ENCODE data around the gene COL18A1. TPM values are rescaled to one million over a fixed set of nuclear protein-coding genes. Genes with fewer than 3 reads are reported as not detected.

The COL18A1 gene
- total and polyA plus RNA-seq, 4 donors, result 44.9 to 308 (median 232) TPM

- Histone ChIP-seq H3K27me3 (ENCODE audit: control insufficient read depth in 4 of 4, insufficient read depth in 4 of 4, low read length in 3 of 4) (no peaks in the 10 kb centered on the region), H3K27ac (ENCODE audit: low read depth in 1 of 2, low read length in 2 of 2) (no peak overlapping the region), H3K4me3 (ENCODE audit: low read depth in 1 of 3, low read length in 3 of 3) (no peak overlapping the region), H3K4me1 (ENCODE audit: control insufficient read depth in 4 of 4, insufficient read depth in 4 of 4, low read length in 3 of 4) (peaks cover 5 to 36% (median 23%) of the 10 kb centered on the region in 4 donors), H3K9me3 (ENCODE audit: control insufficient read depth in 4 of 4, low read length in 3 of 4) (no peaks in the 10 kb centered on the region), H3K9ac (ENCODE audit: low read depth in 1 of 2, low read length in 2 of 2) (no peak overlapping the region), H3K36me3 (ENCODE audit: control insufficient read depth in 4 of 4, insufficient read depth in 3 of 4, low read depth in 1 of 4, low read length in 3 of 4) (peaks cover 0 to 21% (median 13%) of the 10 kb centered on the region in 4 donors)
- TF ChIP-seq TAF1 (conservative IDR thresholded peaks at IDR 0.05) (no peak), YY1 (IDR thresholded peaks at IDR 0.05) (no peak), RAD21 (IDR thresholded peaks at IDR 0.05) (no peak), SP1 (IDR thresholded peaks at IDR 0.05) (no peak), HNF4A (conservative IDR thresholded peaks at IDR 0.05) (no peak), HNF4G (IDR thresholded peaks at IDR 0.05) (no peak), FOXA2 (IDR thresholded peaks at IDR 0.05) (no peak), GABPA (IDR thresholded peaks at IDR 0.05 in 1 of 2, conservative IDR thresholded peaks at IDR 0.05 in 1 of 2) (no peak), FOXA1 (IDR thresholded peaks at IDR 0.05) (no peak), JUND (IDR thresholded peaks at IDR 0.05) (no peak), EGR1 (IDR thresholded peaks at IDR 0.05; ENCODE audit: low read depth in 2 of 2) (no peak), RXRA (IDR thresholded peaks at IDR 0.05) (no peak)
- TF ChIP-seq, protein P1, sequence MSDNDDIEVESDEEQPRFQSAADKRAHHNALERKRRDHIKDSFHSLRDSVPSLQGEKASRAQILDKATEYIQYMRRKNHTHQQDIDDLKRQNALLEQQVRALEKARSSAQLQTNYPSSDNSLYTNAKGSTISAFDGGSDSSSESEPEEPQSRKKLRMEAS (IDR thresholded peaks at IDR 0.05), result no peak
- TF ChIP-seq, protein P2, sequence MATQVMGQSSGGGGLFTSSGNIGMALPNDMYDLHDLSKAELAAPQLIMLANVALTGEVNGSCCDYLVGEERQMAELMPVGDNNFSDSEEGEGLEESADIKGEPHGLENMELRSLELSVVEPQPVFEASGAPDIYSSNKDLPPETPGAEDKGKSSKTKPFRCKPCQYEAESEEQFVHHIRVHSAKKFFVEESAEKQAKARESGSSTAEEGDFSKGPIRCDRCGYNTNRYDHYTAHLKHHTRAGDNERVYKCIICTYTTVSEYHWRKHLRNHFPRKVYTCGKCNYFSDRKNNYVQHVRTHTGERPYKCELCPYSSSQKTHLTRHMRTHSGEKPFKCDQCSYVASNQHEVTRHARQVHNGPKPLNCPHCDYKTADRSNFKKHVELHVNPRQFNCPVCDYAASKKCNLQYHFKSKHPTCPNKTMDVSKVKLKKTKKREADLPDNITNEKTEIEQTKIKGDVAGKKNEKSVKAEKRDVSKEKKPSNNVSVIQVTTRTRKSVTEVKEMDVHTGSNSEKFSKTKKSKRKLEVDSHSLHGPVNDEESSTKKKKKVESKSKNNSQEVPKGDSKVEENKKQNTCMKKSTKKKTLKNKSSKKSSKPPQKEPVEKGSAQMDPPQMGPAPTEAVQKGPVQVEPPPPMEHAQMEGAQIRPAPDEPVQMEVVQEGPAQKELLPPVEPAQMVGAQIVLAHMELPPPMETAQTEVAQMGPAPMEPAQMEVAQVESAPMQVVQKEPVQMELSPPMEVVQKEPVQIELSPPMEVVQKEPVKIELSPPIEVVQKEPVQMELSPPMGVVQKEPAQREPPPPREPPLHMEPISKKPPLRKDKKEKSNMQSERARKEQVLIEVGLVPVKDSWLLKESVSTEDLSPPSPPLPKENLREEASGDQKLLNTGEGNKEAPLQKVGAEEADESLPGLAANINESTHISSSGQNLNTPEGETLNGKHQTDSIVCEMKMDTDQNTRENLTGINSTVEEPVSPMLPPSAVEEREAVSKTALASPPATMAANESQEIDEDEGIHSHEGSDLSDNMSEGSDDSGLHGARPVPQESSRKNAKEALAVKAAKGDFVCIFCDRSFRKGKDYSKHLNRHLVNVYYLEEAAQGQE (IDR thresholded peaks at IDR 0.05), result no peak
- TF ChIP-seq, protein P3, sequence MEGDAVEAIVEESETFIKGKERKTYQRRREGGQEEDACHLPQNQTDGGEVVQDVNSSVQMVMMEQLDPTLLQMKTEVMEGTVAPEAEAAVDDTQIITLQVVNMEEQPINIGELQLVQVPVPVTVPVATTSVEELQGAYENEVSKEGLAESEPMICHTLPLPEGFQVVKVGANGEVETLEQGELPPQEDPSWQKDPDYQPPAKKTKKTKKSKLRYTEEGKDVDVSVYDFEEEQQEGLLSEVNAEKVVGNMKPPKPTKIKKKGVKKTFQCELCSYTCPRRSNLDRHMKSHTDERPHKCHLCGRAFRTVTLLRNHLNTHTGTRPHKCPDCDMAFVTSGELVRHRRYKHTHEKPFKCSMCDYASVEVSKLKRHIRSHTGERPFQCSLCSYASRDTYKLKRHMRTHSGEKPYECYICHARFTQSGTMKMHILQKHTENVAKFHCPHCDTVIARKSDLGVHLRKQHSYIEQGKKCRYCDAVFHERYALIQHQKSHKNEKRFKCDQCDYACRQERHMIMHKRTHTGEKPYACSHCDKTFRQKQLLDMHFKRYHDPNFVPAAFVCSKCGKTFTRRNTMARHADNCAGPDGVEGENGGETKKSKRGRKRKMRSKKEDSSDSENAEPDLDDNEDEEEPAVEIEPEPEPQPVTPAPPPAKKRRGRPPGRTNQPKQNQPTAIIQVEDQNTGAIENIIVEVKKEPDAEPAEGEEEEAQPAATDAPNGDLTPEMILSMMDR (IDR thresholded peaks at IDR 0.05; ENCODE audit: low read depth, low read length, missing input control), result no peak
- TF ChIP-seq, protein P4, sequence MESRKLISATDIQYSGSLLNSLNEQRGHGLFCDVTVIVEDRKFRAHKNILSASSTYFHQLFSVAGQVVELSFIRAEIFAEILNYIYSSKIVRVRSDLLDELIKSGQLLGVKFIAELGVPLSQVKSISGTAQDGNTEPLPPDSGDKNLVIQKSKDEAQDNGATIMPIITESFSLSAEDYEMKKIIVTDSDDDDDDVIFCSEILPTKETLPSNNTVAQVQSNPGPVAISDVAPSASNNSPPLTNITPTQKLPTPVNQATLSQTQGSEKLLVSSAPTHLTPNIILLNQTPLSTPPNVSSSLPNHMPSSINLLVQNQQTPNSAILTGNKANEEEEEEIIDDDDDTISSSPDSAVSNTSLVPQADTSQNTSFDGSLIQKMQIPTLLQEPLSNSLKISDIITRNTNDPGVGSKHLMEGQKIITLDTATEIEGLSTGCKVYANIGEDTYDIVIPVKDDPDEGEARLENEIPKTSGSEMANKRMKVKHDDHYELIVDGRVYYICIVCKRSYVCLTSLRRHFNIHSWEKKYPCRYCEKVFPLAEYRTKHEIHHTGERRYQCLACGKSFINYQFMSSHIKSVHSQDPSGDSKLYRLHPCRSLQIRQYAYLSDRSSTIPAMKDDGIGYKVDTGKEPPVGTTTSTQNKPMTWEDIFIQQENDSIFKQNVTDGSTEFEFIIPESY (IDR thresholded peaks at IDR 0.05), result no peak
- WGBS, result 94% methylated on average over 61 of the region's 61 CpGs
- no peak for DNase-seq (ENCODE audit: low spot score)
Measured at GRCh38 chr21:45509566-45510465, 104.9 kb downstream of the COL18A1 start.

Data from liver (tissue), 9 donors.